ENCODE measurements around the gene SERGEF. TPM values are rescaled to one million over a fixed set of nuclear protein-coding genes. Genes with fewer than 3 reads are reported as not detected.

Gene SERGEF
- total RNA-seq, 2 experiments from 2014 or later: 40.2 to 41.7 TPM

- CTCF ChIA-PET: interaction anchor here (1.0 to 1.4 kb wide), 3 partner anchors 8 to 193 kb away, joined by 3 to 4 read pairs (median 3); no protein-coding TSS in a partner anchor
- Mint-ChIP-seq H3K4me1 (ENCODE audit: low read depth) (no peaks in the 10 kb centered on the region), H3K4me3 (no peak overlapping the region), H3K9me3 (no peaks in the 10 kb centered on the region), H3K27me3 (ENCODE audit: low read depth) (no peaks in the 10 kb centered on the region), H3K36me3 (ENCODE audit: low read depth) (peaks cover 20% of the 10 kb centered on the region), H3K27ac (no peak overlapping the region)
- no peak for DNase-seq
- intact Hi-C loops (cut with micrococcal nuclease): no loop called here
These were observed 91.0 kb downstream of the SERGEF start for GRCh38 chr11:17921659-17922415.

GRCh38 chr11:17918049-17918605, 94.7 kb downstream of the SERGEF start:
- intact Hi-C loops (cut with micrococcal nuclease): no loop called here
- DNase-seq: no peak
- CTCF ChIA-PET: no interaction called here
- Mint-ChIP-seq H3K27me3 (ENCODE audit: low read depth) (no peaks in the 10 kb centered on the region), H3K4me1 (ENCODE audit: low read depth) (no peaks in the 10 kb centered on the region), H3K36me3 (ENCODE audit: low read depth) (peaks cover 9% of the 10 kb centered on the region), H3K9me3 (no peaks in the 10 kb centered on the region), H3K4me3 (no peak overlapping the region), H3K27ac (no peak overlapping the region)

GRCh38 chr11:17917556-17917955, 95.3 kb downstream of the SERGEF start:
- no peak overlapping the region for H3K27ac Mint-ChIP-seq
- no peaks in the 10 kb centered on the region for H3K4me1 Mint-ChIP-seq (ENCODE audit: low read depth)
- no peak for DNase-seq
- peaks cover 9% of the 10 kb centered on the region for H3K36me3 Mint-ChIP-seq (ENCODE audit: low read depth)
- H3K27me3 Mint-ChIP-seq (ENCODE audit: low read depth): no peaks in the 10 kb centered on the region
- CTCF ChIA-PET: no interaction called here
- no peak overlapping the region for H3K4me3 Mint-ChIP-seq
- intact Hi-C loops (cut with micrococcal nuclease): no loop called here
- no peaks in the 10 kb centered on the region for H3K9me3 Mint-ChIP-seq

- no peak for DNase-seq
- Mint-ChIP-seq H3K27me3 (ENCODE audit: low read depth) (no peaks in the 10 kb centered on the region), H3K4me3 (no peak overlapping the region), H3K36me3 (ENCODE audit: low read depth) (peaks cover 13% of the 10 kb centered on the region), H3K4me1 (ENCODE audit: low read depth) (no peaks in the 10 kb centered on the region), H3K9me3 (no peaks in the 10 kb centered on the region), H3K27ac (no peak overlapping the region)
- intact Hi-C loops (cut with micrococcal nuclease): no loop called here
- CTCF ChIA-PET: interaction anchor here (0.7 to 1.1 kb wide), 2 partner anchors 12 to 34 kb away, joined by 3 read pairs; no protein-coding TSS in a partner anchor
These were observed 97.2 kb downstream of the SERGEF start for GRCh38 chr11:17915500-17916143.

- H3K9me3 Mint-ChIP-seq: no peaks in the 10 kb centered on the region
- CTCF ChIA-PET: interaction anchor here (0.7 to 1.1 kb wide), 2 partner anchors 13 to 34 kb away, joined by 3 read pairs; no protein-coding TSS in a partner anchor
- no peaks in the 10 kb centered on the region for H3K27me3 Mint-ChIP-seq (ENCODE audit: low read depth)
- intact Hi-C loops (cut with micrococcal nuclease): no loop called here
- no peaks in the 10 kb centered on the region for H3K4me1 Mint-ChIP-seq (ENCODE audit: low read depth)
- DNase-seq: no peak
- H3K4me3 Mint-ChIP-seq: no peak overlapping the region
- H3K36me3 Mint-ChIP-seq (ENCODE audit: low read depth): peaks cover 13% of the 10 kb centered on the region
- H3K27ac Mint-ChIP-seq: no peak overlapping the region
These were observed 97.9 kb downstream of the SERGEF start for GRCh38 chr11:17914957-17915356.

- Mint-ChIP-seq H3K9me3 (no peaks in the 10 kb centered on the region), H3K27me3 (ENCODE audit: low read depth) (no peaks in the 10 kb centered on the region), H3K36me3 (ENCODE audit: low read depth) (peaks cover 5% of the 10 kb centered on the region), H3K27ac (no peak overlapping the region), H3K4me3 (no peak overlapping the region), H3K4me1 (ENCODE audit: low read depth) (no peaks in the 10 kb centered on the region)
- intact Hi-C loops (cut with micrococcal nuclease): no loop called here
- CTCF ChIA-PET: no interaction called here
- DNase-seq: no peak
These were observed 105.8 kb downstream of the SERGEF start for GRCh38 chr11:17907046-17907445.

- H3K27ac Mint-ChIP-seq: no peak overlapping the region
- H3K36me3 Mint-ChIP-seq (ENCODE audit: low read depth): no peaks in the 10 kb centered on the region
- no peak overlapping the region for H3K4me3 Mint-ChIP-seq
- H3K9me3 Mint-ChIP-seq: no peaks in the 10 kb centered on the region
- intact Hi-C loops (cut with micrococcal nuclease): loop anchor here (1.0 kb wide), 1 partner anchor 175 kb away; no protein-coding TSS in a partner anchor
- no peaks in the 10 kb centered on the region for H3K4me1 Mint-ChIP-seq (ENCODE audit: low read depth)
- peak; percentile 12 for DNase-seq
- H3K27me3 Mint-ChIP-seq (ENCODE audit: low read depth): no peaks in the 10 kb centered on the region
- CTCF ChIA-PET: interaction anchor here (0.7 to 1.4 kb wide), 2 partner anchors 159 to 175 kb away, joined by 3 read pairs; no protein-coding TSS in a partner anchor
These were observed 106.4 kb downstream of the SERGEF start for GRCh38 chr11:17906436-17906835.

GRCh38 chr11:17905477-17905876, 107.4 kb downstream of the SERGEF start:
- Mint-ChIP-seq H3K4me1 (ENCODE audit: low read depth) (no peaks in the 10 kb centered on the region), H3K27ac (no peak overlapping the region), H3K27me3 (ENCODE audit: low read depth) (no peaks in the 10 kb centered on the region), H3K36me3 (ENCODE audit: low read depth) (no peaks in the 10 kb centered on the region), H3K4me3 (no peak overlapping the region), H3K9me3 (no peaks in the 10 kb centered on the region)
- intact Hi-C loops (cut with micrococcal nuclease): no loop called here
- CTCF ChIA-PET: interaction anchor here (0.8 to 1.4 kb wide), 2 partner anchors 74 to 174 kb away, joined by 3 read pairs; no protein-coding TSS in a partner anchor
- DNase-seq: no peak

GRCh38 chr11:17901481-17901880, 111.4 kb downstream of the SERGEF start:
- Mint-ChIP-seq H3K27me3 (ENCODE audit: low read depth) (no peaks in the 10 kb centered on the region), H3K27ac (no peak overlapping the region), H3K9me3 (no peaks in the 10 kb centered on the region), H3K4me3 (no peak overlapping the region), H3K4me1 (ENCODE audit: low read depth) (no peaks in the 10 kb centered on the region), H3K36me3 (ENCODE audit: low read depth) (no peaks in the 10 kb centered on the region)
- CTCF ChIA-PET: no interaction called here
- no peak for DNase-seq
- intact Hi-C loops (cut with micrococcal nuclease): no loop called here

- no peaks in the 10 kb centered on the region for H3K36me3 Mint-ChIP-seq (ENCODE audit: low read depth)
- no peak for DNase-seq
- H3K4me3 Mint-ChIP-seq: no peak overlapping the region
- H3K9me3 Mint-ChIP-seq: no peaks in the 10 kb centered on the region
- CTCF ChIA-PET: no interaction called here
- no peak overlapping the region for H3K27ac Mint-ChIP-seq
- no peaks in the 10 kb centered on the region for H3K4me1 Mint-ChIP-seq (ENCODE audit: low read depth)
- no peaks in the 10 kb centered on the region for H3K27me3 Mint-ChIP-seq (ENCODE audit: low read depth)
- intact Hi-C loops (cut with micrococcal nuclease): no loop called here
These were observed 114.1 kb downstream of the SERGEF start for GRCh38 chr11:17898782-17899181.

- no peak overlapping the region for H3K27ac Mint-ChIP-seq
- no peak overlapping the region for H3K4me3 Mint-ChIP-seq
- no peaks in the 10 kb centered on the region for H3K27me3 Mint-ChIP-seq (ENCODE audit: low read depth)
- H3K36me3 Mint-ChIP-seq (ENCODE audit: low read depth): peaks cover 2% of the 10 kb centered on the region
- H3K9me3 Mint-ChIP-seq: no peaks in the 10 kb centered on the region
- H3K4me1 Mint-ChIP-seq (ENCODE audit: low read depth): no peaks in the 10 kb centered on the region
- CTCF ChIA-PET: no interaction called here
- no peak for DNase-seq
- intact Hi-C loops (cut with micrococcal nuclease): no loop called here
These were observed 114.8 kb downstream of the SERGEF start for GRCh38 chr11:17898071-17898470.

GRCh38 chr11:17897495-17897894, 115.4 kb downstream of the SERGEF start:
- Mint-ChIP-seq H3K4me1 (ENCODE audit: low read depth) (no peaks in the 10 kb centered on the region), H3K36me3 (ENCODE audit: low read depth) (peaks cover 2% of the 10 kb centered on the region), H3K27me3 (ENCODE audit: low read depth) (no peaks in the 10 kb centered on the region), H3K4me3 (no peak overlapping the region), H3K27ac (no peak overlapping the region), H3K9me3 (no peaks in the 10 kb centered on the region)
- no peak for DNase-seq
- intact Hi-C loops (cut with micrococcal nuclease): no loop called here
- CTCF ChIA-PET: no interaction called here
